ENCODE data around the gene MAPKAPK3.

Gene MAPKAPK3

DNA sequence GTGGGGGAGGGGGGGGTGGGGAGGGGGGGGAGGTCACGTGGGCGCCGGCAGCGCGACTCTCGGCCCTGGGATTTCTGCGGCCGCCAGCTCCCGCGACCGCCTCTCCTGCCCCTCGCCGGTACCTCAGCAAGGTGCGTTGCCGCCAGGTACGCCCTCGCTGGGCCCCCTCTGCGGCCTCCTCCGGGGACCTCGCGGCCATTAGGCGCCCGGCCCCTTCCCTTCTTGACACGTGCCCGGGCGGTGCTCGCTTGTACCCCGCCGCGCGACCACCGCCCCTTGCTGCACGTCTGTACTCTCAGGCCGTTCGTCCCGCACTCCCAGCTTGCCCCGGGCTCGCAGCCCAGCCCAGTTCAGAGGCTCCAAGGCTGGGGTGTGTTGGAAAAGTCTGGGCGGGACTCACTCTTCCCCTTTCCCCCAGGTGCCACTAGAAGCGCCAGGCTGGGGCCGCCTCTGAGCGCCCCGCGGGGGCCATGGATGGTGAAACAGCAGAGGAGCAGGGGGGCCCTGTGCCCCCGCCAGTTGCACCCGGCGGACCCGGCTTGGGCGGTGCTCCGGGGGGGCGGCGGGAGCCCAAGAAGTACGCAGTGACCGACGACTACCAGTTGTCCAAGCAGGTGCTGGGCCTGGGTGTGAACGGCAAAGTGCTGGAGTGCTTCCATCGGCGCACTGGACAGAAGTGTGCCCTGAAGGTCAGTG is at the start of gene MAPKAPK3:
TSS of gene MAPKAPK3 (plus strand) at position 56 of the 696 bp plus-strand sequence. CDS start at position 471, 415 bp downstream.
- DNase-seq = peak; percentile 58

DNA sequence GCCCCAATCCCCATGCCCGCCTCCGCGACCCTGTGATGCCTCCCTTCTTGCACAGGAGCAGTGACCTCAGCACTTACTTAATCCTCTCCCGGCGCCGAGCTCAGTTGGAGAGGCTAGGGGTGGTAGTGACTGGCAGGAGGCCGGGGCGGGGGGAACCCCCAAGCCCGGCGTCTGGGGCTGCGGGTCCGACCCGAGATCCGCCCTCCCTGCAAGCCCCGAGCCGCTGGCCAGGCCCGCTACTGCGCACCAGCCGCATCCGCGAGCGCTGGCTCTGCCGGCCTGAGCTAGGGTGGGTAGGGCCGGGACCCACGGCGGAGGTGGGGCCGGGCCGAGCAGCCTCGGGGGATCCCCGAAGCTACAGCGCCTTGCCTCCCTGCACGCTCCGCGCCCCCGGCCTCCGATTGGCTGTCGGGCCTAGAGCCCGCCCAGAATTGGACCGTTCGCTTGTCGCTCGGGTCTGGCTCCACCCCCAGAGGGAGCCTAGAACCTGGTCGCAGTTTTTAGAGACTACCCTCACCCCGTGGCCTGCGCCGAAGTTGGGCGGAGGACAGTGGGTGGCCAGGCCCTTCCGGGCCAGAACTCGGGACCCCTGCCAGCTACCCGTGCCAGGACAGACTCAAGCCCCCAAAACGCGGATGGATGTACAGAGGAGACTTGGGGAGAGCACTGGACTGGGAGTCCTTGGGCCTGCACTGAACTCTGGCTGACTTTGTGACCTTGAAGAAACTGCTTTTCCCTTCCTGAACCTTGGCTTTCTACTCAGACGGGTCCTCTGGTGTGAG is 49.4 kb upstream of the MAPKAPK3 start, which contains the start of gene C3orf18:
TSS of gene C3orf18 (minus strand) at position 362 of the 782 bp plus-strand sequence. CDS start 2,048 bp downstream, outside the sequence.
- DNase-seq = peak; percentile 90

DNA sequence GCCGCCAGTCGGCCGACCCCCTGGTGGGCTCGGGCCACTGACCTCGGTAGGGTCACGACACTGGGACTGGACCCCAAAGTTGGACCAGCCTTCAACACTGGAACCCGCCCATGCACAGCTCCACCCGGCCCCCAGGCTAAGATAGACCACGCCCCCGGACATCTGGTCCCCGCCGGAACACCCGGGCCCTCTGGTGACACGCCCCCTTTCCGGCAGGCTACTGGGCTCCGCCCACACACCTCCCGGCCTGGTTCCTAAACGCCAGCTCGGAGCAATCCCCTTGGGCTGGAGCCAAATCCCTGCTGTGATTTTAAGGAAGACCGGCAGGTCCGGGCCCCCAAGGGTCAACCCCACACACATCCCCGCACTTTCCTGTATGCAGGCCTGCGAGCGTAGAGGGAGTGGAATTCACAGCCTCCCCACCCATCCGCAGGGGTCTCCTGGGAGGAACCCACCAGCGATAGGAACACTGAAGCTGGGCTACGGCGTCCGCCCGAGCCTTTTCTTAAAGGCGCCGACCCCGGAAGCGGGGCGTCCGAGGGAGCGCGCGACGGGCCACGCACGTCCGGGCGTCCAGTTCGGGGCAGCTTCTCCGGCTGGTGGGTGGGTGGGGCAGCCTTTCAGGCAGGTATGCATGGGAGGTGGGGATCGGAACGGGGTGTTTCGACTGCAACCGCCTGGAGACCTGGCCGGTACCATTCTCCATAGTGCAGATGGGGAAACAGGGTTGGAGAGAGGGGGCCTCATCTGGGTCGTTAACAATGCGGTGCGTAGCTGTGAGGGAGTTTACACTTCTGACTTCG is 47.8 kb upstream of the MAPKAPK3 start, which contains the start of gene HEMK1:
TSS of gene HEMK1 (plus strand) at position 576 of the 803 bp plus-strand sequence. CDS start 1,583 bp downstream, outside the sequence.
- DNase-seq = peak; percentile 95

DNA sequence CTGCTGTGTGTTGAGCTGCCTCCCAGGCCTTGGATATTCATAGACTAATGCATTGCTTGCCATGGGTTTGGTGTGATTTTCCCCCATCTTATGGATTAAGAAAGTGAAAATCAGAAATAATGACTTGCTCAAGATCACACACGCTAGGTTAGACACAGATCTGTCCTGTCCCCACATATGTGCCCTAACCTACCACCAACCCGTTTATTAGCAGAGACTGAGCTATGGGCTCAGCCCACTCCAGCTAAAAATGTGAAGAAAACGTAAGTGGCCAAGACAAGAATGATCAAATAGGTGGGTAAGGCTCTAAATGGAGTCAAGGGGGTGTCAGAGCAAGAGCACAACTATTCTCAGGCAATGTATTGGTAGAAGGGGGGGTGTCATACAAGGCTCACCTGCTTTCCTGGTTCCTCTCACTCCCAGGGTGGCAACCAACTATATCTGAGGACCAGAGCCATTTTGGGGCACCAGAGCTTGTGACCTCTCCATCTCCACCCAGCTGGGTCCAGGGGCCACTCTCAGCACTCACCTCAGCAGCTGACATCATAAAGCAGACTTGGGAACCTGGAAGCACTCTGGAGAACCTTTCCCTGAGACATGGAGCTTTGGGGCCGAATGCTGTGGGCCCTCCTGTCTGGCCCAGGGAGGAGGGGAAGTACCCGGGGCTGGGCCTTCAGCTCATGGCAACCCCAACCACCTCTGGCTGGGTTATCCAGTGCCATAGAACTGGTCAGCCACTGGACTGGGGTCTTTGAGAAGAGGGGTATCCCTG is 46.3 kb upstream of the MAPKAPK3 start:
- DNase-seq = no peak

DNA sequence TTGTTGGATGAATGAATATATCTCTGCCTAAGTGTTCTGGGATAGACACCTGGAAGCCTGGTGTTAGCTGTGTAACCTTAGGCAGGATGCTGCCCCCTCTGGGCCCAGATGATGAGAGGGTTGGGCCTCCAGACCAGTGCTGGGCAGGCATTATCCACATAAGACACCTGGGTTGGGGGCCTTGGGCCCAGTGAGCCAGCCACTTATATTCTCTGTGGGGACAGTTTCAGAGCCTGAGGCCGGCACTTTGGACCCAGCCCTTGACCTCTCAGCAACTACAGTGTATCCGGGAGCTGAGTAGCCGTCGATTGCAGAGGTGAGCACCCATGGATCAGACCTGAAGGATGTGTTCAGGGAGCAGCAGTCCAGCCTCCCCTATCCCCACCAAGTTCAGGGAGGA is 45.5 kb upstream of the MAPKAPK3 start:
- DNase-seq = no peak

DNA sequence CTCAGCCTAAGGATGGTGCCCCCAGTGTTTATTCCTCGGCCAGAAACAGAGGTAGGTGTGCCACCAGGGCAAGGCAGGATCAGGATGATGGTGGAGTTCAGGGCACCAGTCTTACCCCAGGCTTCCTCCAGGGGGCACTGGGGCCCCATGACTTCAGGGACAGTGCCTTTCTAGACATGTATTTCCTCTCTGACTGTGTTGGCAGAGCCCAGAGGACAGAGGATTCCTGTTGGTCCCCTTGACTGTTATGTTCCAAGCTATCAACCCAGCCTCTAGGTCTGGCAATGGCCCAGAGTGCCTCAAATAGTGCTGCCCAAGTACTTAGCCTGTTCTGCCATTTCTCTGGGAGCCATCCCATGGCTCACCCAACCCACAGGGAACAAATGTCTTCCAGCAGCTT is 44.8 kb upstream of the MAPKAPK3 start:
- DNase-seq = peak; percentile 73

DNA sequence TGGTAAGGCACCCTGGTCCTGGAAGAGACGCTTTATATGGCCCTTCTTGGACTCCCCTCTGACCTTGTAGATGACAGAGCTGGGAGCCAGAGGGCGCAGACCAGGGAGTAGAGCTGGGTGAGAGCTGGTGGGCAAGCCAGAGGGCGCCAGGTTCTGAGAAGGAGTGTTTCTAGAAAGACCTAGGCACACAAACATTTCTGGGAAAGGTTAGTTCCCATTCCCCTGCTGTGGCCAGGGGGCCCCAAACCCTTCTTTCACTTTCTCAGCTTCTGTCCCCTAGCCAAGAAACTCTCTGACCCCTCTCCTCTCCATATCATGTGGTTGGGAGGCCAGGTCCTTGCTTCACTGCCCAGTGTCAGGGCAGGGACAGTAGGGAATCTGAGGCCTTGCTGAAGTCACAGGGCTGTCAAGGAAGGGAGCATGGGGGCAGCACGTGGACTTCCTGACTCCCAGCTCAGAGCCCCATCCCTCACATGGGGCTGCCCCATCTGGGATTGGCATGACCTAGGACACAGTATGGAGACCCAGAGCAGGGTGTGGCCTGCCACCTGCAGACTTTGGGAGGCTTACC is 44.1 kb upstream of the MAPKAPK3 start:
- no peak for DNase-seq

DNA sequence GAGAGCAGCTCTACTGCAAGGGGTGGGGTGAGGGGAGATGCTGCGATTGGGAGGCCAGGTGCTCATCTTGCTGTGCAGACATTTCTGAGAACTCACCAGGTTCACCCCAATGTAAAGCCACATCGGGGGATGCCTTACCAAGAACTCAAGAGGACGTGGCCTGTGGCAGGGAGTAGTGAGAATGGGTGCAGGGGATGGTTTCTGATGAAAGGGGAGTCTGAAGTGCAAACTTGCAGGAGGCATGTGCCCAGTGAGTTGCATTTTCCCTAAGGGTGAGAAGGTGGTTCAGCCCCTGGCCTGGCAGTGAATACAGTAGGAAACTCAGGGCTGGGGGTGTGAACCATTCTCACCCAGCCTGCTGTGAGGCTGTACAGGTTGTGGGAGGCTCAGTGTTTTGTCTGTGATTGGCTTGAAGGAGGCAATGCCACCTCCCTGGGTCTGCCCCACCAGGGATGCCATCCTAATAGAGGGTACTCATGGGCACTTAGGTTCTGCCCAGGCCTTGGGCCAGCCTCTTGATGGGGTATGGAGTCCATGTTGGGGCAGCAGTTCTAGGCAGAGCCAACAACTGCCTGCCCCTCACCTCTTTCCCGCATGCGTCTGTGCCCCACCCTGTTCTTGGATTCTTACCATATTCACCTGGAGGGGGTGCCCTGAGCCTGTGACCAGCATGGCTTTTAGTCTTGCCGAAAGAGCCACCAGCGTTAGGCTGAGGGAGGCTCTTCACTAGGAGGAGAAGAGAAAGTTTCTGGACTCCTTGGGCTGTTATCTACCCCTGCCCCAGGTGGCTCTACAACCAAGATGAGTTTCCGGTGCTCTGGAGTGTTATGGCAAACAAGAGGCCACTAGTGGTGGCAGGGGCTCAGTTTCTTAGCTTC is 43.1 kb upstream of the MAPKAPK3 start:
- no peak for DNase-seq

DNA sequence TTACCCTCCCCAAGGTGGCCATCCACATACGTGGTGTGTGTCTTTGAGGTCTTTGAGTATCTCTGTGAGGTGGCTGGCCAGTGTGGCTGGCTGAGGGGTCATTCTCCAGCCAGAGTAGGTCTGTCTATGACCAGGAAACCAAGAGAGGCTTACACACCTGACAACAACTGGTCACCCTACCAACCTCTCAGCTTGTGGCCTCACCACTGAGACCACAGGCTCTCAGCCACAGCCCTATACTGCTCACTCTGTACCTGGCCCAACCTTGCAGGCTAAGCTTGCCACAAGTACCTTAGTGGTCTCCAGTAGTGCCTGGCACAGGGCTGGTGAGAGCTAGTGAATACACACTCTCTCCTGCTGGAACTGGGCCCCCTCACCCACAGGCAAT is 42.5 kb upstream of the MAPKAPK3 start:
- DNase-seq = no peak

DNA sequence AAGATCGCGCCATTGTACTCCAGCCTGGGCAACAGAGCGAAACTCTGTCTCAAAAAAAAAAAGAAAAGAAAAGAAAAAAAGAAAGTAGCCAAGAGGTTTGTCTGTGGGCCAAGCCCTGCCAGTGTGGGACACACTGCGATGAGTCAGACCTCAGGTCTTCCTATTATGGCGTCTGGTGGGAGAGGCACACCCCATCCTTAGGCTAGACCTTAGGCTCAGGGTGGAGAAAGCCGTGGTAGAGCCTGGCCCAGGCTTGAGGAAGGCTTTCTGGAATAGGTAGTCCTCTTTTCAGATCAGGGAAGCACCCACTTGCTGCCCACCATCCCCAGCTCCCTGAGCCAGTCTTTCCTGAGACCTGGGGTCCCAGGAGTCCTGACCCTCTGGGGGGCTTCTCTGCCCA is 41.6 kb upstream of the MAPKAPK3 start:
- DNase-seq = no peak

DNA sequence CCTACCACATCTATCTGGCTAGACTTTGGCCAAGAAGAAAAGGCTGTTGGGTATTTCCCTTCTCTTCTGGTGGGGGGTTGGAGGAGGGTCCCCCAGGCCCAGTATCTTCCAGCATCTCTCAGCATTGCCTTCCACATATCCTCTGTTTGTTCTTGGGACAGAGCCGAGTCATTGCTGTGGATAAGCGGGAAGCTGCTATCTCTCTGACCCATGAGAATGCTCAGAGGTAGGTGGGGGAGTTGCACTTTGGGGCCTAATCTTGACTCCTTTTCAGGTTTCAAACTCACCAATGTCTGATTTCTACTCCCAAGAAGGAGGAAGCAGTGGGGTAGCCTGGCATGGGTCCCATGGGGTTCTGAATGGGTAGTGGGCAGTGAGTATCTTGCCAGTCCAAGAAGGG is 39.6 kb upstream of the MAPKAPK3 start:
- no peak for DNase-seq

DNA sequence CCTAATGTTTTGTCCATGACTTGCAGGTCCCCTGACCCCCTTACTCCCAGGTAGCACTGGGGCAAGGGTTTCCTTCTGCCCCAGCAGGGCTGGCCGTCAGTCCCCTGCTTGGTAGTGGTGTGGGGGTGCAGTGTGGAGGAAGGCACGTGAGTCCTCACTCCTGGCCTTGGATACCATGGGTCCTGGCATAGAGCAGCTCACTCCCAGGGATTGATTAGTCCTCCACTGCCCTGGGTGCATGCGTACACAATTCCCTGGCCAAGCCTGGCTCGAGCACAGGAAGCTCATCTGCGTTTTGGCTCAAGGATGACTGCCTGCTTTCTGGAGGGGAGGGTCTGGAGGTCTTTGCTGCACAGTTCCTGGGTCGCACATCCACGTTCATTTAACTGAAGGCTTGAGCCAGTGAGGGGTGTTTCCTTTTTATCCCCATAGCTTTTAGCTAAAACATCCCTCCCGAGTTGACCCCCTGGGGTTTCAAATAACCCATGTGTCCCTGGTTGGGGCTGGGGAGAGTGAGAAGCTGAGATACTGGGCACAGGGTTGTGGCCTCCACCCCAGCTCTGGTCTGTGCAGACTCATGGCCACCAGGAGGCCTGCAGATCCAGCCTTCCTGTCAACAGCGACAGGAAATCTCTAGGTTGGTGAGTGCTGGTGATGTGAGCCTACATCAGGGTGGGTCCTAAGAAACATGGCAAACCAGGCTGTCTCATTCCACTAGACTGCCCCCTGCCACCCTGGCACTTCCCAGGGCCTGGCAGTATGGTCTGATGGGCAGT is 36.1 kb upstream of the MAPKAPK3 start:
- DNase-seq = no peak

DNA sequence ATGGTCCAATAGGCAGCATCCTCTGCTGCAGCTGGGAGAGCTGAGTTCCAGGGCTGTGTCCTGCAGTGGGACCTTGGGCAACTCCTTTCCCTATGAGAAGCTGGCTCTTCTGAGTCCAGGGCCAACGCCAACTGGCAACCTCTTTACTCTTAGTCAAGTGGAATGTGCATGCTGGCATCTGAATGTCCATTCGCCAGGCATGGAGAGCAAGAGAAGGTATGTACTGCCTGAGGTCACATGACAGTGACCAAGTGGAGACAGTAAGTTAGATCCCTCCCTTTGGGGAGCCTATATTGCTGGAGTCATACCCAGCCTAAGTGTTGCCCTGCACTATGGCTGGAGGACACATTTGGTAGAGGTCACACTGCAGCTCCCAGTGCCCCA is 35.5 kb upstream of the MAPKAPK3 start:
- DNase-seq = no peak

DNA sequence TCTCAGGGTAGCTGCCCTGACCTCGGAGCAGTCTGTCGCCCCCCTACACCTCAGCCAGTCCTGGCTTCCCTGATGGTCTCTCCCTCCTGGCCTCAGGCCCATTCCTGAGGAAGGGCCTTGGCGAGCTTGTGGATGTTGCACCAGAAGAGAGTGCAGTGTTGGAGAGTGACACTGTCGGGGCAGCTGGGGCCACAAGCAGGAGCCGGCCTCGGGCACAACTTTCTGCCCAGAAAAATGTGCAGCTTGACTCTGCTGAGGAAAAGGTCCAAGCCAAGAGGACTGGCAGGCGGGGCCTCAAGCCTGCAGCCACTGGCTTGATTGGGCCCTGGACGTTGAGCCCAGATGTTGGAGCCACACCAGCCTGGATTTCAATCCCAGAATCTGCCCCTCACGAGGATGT is 34.9 kb upstream of the MAPKAPK3 start:
- DNase-seq = no peak

DNA sequence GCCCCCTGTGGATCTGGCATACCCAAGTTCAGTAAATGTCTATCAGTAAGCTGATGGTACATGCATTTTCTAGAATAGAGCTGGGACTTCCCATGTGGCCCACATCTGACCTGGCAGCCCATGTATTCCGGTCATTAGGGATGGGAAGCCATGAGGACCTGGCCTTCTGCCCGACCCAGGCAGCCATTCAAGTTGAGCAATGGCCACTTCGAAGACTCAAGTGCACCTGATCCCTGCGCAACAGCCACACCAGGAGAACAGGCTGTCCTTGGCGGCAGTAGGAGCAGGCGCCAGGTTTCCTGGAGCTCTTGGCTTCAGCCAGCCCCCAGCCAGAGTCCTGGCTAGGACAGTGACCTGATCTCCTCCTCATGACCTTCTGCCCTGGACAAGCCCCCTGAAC is 33.1 kb upstream of the MAPKAPK3 start:
- DNase-seq = no peak

DNA sequence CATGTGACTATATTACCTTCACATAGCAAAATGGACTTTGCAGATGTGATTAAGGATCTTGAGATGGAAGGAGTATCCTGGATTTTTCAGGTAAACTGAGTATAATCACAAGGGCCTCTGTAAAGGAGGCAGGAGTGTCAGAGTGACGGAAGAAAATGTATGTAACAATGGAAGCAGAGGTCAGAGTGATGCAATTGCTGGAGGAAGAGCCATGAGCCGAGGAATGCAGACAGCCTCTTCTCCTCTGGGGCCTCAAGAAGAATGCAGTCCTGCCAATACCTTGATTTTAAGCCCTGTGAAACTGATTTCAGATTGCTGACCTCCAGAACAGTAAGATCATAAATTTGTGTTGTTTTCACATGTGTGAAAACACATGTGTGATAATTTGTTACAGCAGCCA is 32.6 kb upstream of the MAPKAPK3 start:
- no peak for DNase-seq

DNA sequence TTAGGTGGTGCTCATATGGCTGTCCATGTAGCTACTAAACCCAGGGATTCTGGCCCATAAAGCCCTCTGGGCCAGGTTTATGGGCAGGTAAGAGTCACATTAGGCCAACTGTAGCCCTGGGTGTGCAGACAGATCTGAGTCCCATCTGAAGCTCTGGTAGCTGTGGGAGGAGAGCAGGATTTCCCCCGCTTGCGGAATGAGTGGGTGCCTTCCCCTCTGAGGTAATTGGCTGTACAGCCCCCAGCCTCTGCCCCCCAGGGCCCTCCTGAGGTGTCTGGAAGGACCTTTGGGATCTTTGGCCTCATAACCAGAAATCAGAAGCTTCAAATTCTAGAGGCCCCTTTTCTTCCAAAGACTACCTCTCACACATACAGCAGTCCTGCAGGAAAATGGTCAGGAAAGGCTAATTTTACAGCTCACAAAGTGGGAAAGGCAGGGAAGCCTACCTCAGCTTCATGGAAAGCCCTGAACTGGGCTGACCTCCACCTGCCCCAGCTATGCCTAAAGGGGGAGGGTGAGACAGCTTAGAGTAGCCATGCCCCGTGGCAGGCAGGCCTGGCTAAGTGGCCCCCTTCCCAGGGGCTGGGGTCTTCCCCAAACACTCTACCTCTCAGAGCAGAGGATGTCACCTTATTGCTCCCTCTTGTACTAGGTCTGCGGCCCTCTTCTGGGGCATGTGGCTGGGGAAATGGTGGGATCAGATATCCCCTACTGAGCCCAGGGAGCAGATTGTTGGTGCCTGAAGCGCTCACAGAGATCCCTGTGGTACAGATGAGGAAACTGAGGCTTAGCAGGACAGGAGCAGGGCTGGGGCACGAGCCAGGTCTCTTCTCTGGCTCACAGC is 30.8 kb upstream of the MAPKAPK3 start:
- no peak for DNase-seq

DNA sequence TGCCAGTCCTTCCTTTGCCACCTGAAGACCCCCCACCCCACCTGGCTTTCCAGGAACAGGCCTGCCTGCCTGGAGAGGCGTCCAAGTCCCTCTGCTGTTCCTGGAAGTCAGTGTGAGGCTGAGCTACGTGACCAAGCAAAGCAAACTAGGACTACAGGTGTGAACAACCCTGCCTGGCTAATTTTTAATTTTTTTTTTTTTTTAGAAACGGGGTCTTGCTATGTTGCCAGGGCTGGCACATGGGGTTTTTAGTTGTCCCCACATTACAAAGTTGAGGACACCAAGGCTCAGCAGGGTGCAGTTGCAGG is 30.2 kb upstream of the MAPKAPK3 start:
- DNase-seq = no peak

DNA sequence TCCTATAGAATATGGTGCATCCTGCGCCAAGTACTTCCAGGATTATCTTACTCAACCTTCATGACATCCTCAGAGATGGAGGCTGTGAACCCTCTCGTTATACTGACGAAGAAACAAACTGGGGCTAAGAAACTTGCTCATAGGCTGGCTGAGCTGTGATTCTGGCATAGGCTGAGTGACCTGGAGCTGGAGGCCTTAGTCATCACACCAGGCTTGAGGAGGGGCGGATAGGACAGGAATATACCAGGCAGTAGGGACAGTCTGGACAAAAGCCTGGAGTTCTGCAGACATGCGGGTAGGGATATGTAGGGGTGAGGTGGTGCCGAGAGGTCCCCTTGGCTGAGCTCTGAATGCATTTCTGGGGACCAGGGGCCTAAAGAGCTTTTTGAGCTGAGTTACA is 29.6 kb upstream of the MAPKAPK3 start:
- DNase-seq = no peak

Measured in NCI-H82 (cell line).